ENCODE results near the gene ARHGEF12. TPM values are rescaled to one million over a fixed set of nuclear protein-coding genes. Genes with fewer than 3 reads are reported as not detected.

The ARHGEF12 gene
- total RNA-seq, 1 donor, result 134 TPM

- peak overlapping the region; percentile 11 for H2AFZ ChIP-seq (ENCODE audit: low read length)
- H4K20me1 ChIP-seq (ENCODE audit: insufficient read depth, low read length), result no peaks in the 10 kb centered on the region
- no peaks in the 10 kb centered on the region for H3K27me3 ChIP-seq (ENCODE audit: insufficient read depth, low read length)
- H3K27ac ChIP-seq (ENCODE audit: low read depth, low read length), result peak overlapping the region; percentile 94
- no peak for TF ChIP-seq CTCF (IDR thresholded peaks at IDR 0.05; ENCODE audit: extremely low read depth, low read depth, low read length)
- peaks cover 3% of the 10 kb centered on the region for H3K79me2 ChIP-seq (ENCODE audit: insufficient read depth, low read length)
- peak overlapping the region; percentile 66 for H3K4me2 ChIP-seq (ENCODE audit: insufficient read depth, low read length)
- peak overlapping the region; percentile 31 for H3K4me3 ChIP-seq (ENCODE audit: insufficient read depth, low read length)
- DNase-seq (ENCODE audit: insufficient read length, low spot score, missing footprints), result peak; percentile 39
- peaks cover 33% of the 10 kb centered on the region for H3K4me1 ChIP-seq (ENCODE audit: insufficient read depth, low read length)
- H3K9me3 ChIP-seq (ENCODE audit: low read depth, low read length), result no peaks in the 10 kb centered on the region
- peaks cover 9% of the 10 kb centered on the region for H3K36me3 ChIP-seq (ENCODE audit: insufficient read depth, low read length)
Observed at GRCh38 chr11:120432056-120433018, 96.1 kb downstream of the ARHGEF12 start.

- H3K4me3 ChIP-seq (ENCODE audit: insufficient read depth, low read length), result no peak overlapping the region
- no peaks in the 10 kb centered on the region for H3K27me3 ChIP-seq (ENCODE audit: insufficient read depth, low read length)
- DNase-seq (ENCODE audit: insufficient read length, low spot score, missing footprints), result no peak
- TF ChIP-seq CTCF (IDR thresholded peaks at IDR 0.05; ENCODE audit: extremely low read depth, low read depth, low read length), result no peak
- H3K79me2 ChIP-seq (ENCODE audit: insufficient read depth, low read length), result no peaks in the 10 kb centered on the region
- no peak overlapping the region for H3K4me2 ChIP-seq (ENCODE audit: insufficient read depth, low read length)
- H3K36me3 ChIP-seq (ENCODE audit: insufficient read depth, low read length), result peaks cover 58% of the 10 kb centered on the region
- no peaks in the 10 kb centered on the region for H3K4me1 ChIP-seq (ENCODE audit: insufficient read depth, low read length)
- peaks cover 3% of the 10 kb centered on the region for H4K20me1 ChIP-seq (ENCODE audit: insufficient read depth, low read length)
- H3K9me3 ChIP-seq (ENCODE audit: low read depth, low read length), result no peaks in the 10 kb centered on the region
- no peak overlapping the region for H2AFZ ChIP-seq (ENCODE audit: low read length)
- no peak overlapping the region for H3K27ac ChIP-seq (ENCODE audit: low read depth, low read length)
Observed at GRCh38 chr11:120441592-120441991, 105.4 kb downstream of the ARHGEF12 start.

- H3K4me1 ChIP-seq (ENCODE audit: insufficient read depth, low read length), result no peaks in the 10 kb centered on the region
- no peak overlapping the region for H3K27ac ChIP-seq (ENCODE audit: low read depth, low read length)
- H3K79me2 ChIP-seq (ENCODE audit: insufficient read depth, low read length), result no peaks in the 10 kb centered on the region
- no peaks in the 10 kb centered on the region for H3K9me3 ChIP-seq (ENCODE audit: low read depth, low read length)
- H3K27me3 ChIP-seq (ENCODE audit: insufficient read depth, low read length), result no peaks in the 10 kb centered on the region
- peaks cover 61% of the 10 kb centered on the region for H3K36me3 ChIP-seq (ENCODE audit: insufficient read depth, low read length)
- H3K4me3 ChIP-seq (ENCODE audit: insufficient read depth, low read length), result no peak overlapping the region
- no peak overlapping the region for H2AFZ ChIP-seq (ENCODE audit: low read length)
- peaks cover 3% of the 10 kb centered on the region for H4K20me1 ChIP-seq (ENCODE audit: insufficient read depth, low read length)
- TF ChIP-seq CTCF (IDR thresholded peaks at IDR 0.05; ENCODE audit: extremely low read depth, low read depth, low read length), result no peak
- peak; percentile 14 for DNase-seq (ENCODE audit: insufficient read length, low spot score, missing footprints)
- H3K4me2 ChIP-seq (ENCODE audit: insufficient read depth, low read length), result no peak overlapping the region
Observed at GRCh38 chr11:120442031-120442430, 105.8 kb downstream of the ARHGEF12 start.

- DNase-seq (ENCODE audit: insufficient read length, low spot score, missing footprints), result no peak
- H3K4me2 ChIP-seq (ENCODE audit: insufficient read depth, low read length), result no peak overlapping the region
- no peaks in the 10 kb centered on the region for H4K20me1 ChIP-seq (ENCODE audit: insufficient read depth, low read length)
- peaks cover 87% of the 10 kb centered on the region for H3K36me3 ChIP-seq (ENCODE audit: insufficient read depth, low read length)
- no peaks in the 10 kb centered on the region for H3K9me3 ChIP-seq (ENCODE audit: low read depth, low read length)
- no peaks in the 10 kb centered on the region for H3K4me1 ChIP-seq (ENCODE audit: insufficient read depth, low read length)
- H3K4me3 ChIP-seq (ENCODE audit: insufficient read depth, low read length), result no peak overlapping the region
- no peak for TF ChIP-seq CTCF (IDR thresholded peaks at IDR 0.05; ENCODE audit: extremely low read depth, low read depth, low read length)
- H3K27me3 ChIP-seq (ENCODE audit: insufficient read depth, low read length), result no peaks in the 10 kb centered on the region
- H2AFZ ChIP-seq (ENCODE audit: low read length), result no peak overlapping the region
- H3K79me2 ChIP-seq (ENCODE audit: insufficient read depth, low read length), result no peaks in the 10 kb centered on the region
- H3K27ac ChIP-seq (ENCODE audit: low read depth, low read length), result no peak overlapping the region
Observed at GRCh38 chr11:120446802-120447201, 110.6 kb downstream of the ARHGEF12 start.
